HG02642 (cell line): ENCODE measurements around the gene SETD2.
"Not testable (repeated sequence)": the region's sequence is repeated elsewhere in the genome, so short reads cannot be mapped to it uniquely, and the experiment has no call there.

ENCODE experiments used
- ATAC-seq: cut with Tn5 transposase; IDR thresholded peaks from one replicate; pipeline ENCODE4 v1.9.1; 2021; ENCODE audit warnings: mild to moderate bottlenecking; ENCODE audit not compliant: unreplicated experiment, poor library complexity

The SETD2 gene

GRCh38 chr3:47037302-47037701 lies 126.6 kb downstream of the SETD2 start:
- not testable (repeated sequence) for ATAC-seq

- no peak for ATAC-seq
Measured at GRCh38 chr3:47036145-47036544, 127.8 kb downstream of the SETD2 start.

- no peak for ATAC-seq
Measured at GRCh38 chr3:47035645-47036044, 128.3 kb downstream of the SETD2 start.

DNA sequence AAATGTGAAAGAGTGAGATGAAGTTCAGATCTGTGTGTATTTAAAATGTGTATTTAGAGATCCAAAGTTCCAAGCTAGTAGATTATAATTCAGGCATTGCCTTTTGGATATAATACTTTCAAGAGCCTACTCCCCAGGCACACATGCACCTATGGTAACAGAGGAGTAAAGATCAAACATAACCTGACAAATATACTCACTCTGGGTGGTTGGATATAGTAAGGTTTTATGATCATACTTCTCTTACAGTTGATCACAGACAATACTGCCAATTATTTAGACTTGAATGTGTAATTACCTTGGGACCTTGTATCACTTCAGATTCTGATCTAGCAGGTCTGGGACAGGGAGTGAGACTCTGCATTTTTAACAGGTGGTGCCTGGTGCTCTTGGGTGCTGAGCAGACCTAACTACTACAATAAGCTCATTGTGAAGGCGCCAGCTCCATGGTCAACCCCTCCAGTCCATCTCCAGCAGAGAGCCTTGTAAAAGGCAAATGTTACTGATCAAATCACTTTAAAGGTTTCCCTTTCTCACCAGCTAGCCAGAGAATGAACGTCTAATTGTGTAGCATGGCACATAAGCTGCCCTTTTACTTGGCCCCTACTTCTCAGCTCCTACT lies 128.9 kb downstream of the SETD2 start:
- ATAC-seq, result no peak

DNA sequence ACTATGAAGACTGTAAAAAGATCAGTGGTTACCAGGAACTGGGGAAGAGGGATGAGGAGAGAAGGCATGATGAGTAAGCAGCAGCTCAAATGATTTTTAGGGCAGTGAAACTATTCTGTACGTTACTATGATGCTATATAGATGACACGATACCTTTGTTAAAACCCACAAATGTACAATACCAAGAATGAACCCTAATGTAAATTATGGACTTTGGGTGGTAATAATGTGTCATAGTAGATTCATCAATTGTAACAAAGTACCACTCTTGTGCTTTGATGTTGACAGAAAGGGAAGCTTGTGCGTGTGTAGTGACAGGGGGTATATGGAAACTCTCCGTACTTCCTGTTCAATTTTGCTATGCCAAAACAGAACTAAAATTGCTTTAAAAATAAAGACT lies 132.9 kb downstream of the SETD2 start:
- ATAC-seq, result not testable (repeated sequence)

GRCh38 chr3:47028667-47029066 lies 135.2 kb downstream of the SETD2 start:
- ATAC-seq, result no peak

DNA sequence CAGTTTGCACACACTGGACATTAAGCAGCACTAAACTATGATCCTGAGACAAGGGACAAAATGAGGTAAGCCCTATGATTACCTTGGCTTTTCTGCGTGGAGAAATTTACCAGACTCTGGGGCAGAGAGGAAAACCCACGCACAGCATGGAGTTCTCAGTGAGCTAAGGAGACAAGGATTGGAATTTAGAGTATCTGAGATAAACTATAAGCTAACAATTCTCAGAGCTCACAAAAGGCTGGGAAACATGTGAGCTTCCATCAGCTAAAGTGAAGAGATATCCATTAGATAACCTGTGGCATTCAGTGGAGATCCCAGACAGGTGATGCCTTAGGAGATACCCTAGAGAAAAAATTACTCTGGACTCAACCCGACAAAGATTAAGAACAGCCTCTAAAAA lies 135.8 kb downstream of the SETD2 start:
- no peak for ATAC-seq

- not testable (repeated sequence) for ATAC-seq
Measured at GRCh38 chr3:47026432-47026831, 137.5 kb downstream of the SETD2 start.

DNA sequence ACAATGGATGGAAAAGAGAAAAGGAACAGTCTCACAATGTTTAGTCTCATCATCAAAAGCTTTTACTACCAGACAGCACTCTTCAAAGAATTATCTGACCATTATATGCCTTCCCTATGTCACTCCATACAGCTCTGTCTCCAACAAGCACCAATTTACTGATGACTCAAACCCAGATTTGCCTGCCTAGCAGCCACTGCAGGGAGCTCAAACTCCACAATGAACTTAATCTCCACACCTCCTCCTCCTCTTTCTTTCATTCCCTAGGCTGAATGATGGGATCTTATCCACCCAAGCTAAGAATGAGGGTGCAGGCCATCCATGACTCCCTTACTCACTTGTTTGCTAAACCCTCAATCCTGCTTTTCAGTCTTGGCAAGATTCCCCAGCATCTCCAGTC lies 139.0 kb downstream of the SETD2 start:
- no peak for ATAC-seq

DNA sequence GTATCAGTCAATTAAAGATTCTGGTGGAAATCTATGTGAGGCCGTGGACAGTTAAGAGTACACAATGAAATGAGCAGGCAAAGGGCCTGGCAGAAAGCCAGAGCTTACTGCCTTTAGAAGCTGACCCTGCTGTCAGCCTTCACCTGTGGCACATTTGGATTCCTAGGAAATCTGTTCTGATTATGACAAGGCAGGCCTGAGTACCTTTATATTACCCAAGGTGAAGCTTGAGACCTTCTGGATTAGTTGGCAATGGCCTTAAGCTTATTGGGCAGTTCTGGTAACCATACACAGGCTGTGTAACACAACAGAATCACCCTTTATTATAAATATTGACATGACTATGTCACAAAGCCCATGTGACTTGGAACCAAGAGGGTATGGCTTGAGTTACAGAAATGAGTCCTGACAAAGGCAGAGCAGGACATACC lies 141.3 kb downstream of the SETD2 start:
- no peak for ATAC-seq

DNA sequence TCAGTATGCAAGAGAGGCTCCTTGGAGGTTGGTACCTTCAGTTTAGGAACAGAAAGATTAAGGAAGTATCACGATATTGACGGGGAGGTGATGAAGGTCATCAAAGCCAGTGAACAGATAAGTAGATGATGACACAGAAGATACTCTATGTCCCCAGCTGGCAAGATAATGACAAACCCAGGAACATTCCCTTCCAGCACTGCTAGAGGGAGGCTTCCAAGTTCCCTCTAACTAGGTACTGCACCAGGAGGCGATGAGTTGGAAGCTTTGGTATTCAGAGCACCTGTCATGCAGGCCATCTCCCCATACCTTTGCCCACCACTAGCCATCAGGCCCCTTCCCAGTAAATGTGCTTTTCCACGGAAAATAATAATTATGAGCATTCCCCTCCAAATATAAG lies 143.6 kb downstream of the SETD2 start:
- no peak for ATAC-seq

DNA sequence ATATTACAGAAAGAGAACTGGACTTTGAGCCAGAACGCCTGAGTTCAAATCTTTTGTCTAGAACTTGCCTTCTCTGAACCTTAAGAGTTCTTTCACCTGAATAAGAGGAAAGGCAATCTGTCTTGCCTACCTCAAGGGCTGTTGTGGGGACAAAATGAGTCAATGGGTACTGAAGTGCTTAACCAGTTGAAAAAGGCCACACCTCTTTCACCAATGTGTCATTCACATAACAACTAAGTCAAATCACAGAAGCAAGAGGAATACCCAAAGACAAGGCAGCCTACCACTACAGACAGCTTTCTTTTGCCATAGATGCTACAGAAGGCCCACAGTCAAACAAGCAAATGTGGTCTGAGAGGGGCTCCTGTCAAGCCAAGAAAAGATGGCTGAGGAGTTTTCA lies 144.7 kb downstream of the SETD2 start:
- no peak for ATAC-seq

GRCh38 chr3:47018269-47018611 lies 145.7 kb downstream of the SETD2 start:
- ATAC-seq, result no peak

DNA sequence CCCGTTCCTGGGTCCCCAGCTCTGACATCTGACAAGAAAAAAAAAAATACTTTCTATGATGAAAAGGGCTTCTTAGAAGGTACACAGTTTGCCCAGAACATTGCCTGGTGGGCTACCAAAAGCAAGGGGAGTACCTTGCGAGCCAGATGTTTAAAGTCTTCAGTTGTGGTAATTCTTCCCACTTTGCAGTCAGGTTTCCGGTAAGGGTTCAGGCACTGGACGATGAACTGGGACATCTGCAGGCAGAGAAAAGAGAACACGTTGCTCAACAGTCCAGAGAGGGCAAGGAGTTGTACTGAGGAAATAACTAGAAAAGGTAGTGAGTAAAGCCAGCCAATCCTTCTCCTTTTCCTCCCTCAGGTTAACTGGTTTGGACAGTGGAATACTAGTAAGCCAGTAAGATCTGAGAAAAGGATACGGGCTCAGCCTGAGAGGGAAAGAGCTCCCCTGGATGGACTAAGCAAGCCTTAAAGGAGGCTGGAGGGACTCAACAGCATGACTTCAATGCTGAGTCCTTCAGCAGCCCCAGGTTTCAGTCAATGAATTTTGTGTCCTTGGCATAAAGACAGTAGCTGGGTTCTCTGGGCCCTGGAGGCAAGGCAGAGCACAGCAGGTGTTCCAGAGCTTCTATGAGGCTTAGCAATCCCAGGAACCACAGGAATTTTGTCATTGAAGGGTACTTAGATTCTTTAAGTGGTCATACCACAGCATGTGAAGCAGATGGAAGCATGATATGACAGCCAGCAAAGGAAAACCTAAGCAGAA lies 146.2 kb downstream of the SETD2 start:
- no peak for ATAC-seq

DNA sequence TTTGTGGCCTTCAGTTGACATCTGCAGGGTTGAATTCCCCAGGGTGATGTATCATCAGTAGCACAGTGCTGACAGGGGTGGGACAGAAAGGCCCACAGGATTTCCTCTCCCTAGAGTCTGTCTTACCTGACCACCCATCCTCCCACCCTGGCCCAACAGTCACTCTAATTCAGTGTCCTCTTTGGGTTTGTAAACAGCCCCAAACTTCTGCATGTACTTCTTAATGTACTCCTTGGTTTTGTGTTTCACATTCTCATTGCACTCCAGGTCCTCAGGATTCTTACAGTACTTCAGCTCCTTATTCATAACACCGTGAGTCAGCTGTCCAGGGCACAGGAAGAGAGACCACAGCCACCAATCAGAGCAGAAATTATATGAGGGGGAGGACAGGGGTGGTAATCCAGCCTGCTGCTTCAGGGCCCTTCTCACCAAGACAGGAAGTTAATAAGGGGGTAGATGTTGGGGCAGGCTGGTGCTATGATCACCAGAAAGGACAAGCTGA lies 146.9 kb downstream of the SETD2 start:
- ATAC-seq, result no peak

DNA sequence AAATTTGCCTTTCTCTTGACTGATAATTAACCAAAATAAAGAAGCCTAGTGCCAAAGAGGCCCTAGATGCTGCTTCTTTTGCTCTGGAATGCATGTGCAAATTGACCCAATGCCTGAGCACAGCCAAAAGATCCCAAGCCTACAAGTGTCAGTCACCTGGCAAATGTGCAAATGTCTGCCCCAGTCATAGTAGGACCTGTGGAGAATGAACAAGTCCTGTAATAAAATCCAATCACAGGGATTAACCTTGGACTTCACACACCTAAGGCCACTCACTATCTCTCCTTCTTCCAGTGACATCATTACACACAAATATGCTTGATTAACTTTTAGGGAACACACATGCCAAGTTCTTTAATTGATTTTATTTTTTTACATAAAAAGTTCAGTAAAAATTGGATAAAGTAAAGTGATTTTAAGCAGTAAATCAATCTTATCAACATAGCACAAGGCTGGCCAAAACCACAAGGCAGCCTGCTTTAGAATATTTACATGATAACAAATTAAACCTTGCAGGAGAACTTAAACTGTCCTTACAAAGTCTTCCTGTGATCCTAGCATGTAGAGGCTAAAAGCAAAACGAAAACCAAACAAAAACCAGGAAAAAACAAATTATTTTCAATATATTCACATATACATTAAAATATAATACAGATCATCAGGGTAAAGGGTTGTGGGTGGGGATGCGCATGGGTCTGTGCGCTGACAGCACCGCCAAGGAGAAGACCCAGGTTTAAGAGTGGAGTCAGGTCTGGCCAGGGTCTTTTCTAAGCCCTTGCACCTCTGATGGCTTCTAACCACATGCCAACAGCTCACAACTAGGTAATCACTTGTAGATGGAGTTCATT lies 147.6 kb downstream of the SETD2 start:
- no peak for ATAC-seq

DNA sequence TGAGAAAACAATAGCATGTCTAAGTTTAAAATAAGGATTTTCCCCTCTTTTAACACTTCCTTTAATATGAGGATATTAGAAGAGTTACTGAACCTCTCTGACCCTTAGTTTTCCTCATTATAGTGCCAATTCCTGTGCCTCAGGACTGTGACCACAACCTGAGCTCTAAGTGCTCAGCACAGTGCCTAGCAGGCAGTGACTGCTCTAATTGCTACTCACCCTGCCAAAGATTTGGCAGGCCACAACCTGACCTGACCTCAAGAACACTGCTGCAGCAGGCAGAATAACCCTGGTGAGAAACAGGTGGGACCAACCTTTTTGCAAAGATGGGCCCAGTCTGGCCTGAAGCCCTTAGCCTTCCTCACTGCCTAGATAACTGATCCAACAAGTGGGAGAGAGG lies 148.8 kb downstream of the SETD2 start:
- ATAC-seq, result no peak

- no peak for ATAC-seq
Measured at GRCh38 chr3:47014036-47014435, 149.9 kb downstream of the SETD2 start.

GRCh38 chr3:47013231-47013630 lies 150.7 kb downstream of the SETD2 start:
- ATAC-seq, result no peak

DNA sequence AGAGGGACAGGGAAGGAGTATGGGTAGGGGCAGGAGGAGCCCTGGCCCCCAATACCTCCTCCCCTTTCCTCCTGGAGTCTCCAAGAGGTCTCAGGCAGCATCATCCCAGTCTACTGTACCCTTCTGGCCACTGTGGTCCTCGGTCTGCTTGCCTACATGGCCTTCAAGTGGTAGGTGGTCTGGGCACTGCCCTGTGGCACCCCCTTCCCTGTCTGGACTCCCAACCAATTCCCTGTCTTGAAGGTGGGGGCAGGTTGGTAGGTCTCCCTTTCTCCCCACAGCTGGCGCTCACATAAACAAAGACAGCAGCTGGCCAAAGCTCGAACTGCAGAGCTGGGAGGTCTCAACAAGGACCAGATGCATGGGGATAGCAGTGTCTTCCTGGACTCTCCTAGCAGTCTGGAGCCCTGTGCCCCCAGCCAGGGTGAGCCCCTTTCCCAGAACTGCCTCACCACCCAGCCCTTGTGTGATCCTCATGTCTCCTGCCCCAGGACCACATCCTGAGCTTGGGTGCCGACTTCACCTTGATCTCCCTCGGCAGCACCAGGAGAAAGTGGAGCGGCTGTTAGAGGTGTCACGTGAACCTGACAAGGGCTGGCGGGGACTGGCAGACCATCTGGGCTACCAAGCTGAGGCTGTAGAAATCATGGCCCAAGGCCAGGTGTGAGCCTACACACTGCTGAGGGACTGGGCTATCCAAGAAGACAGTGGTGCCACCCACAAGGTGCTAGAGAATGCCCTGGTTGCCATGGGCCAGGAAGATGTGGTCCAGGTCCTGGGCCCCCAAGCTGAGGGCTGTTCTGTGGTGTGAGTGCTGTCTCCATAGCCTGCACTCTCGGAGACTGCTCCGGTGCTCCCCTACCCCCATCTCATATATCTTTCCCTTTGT lies 151.3 kb downstream of the SETD2 start:
- ATAC-seq, result no peak
